ENCODE data around the gene FAM167B.

- no peak for TF ChIP-seq CTCF (IDR thresholded peaks at IDR 0.05)
- no peak for TF ChIP-seq POLR2A (IDR thresholded peaks at IDR 0.05)
These were observed 38.1 kb upstream of the FAM167B start, which contains the start of gene DCDC2B for GRCh38 chr1:32208891-32209328.

All from body of pancreas (tissue), 4 donors.